NCI-H146 treated with DMSO at 0.1 percent for 48 hours (cell line): ENCODE measurements around the gene CALML6.

Source experiments
- DNase-seq: peaks from one replicate; lab custom pipeline; 2025; ENCODE audit not compliant: unreplicated experiment; lab: John Stamatoyannopoulos, UW

Gene CALML6

DNA sequence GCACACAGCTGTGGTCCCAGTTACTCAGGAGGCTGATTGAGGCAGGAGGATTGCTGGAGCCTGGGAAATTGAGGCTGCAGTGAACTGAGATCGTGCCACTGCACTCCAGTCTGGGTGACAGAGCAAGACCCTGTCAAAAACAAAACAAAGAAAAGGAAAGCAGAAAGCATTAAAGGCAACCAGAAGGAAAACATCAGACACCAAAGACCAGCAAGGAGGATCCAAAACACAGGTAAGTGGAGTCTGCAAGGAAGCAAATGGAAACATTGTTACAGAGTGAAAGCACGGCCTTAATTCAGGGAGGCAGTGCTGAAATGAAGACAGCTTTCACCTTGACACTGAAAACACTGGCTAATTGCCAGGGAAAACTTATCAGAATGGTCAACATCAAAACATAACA is 47.7 kb downstream of the CALML6 start:
- no peak for DNase-seq

DNA sequence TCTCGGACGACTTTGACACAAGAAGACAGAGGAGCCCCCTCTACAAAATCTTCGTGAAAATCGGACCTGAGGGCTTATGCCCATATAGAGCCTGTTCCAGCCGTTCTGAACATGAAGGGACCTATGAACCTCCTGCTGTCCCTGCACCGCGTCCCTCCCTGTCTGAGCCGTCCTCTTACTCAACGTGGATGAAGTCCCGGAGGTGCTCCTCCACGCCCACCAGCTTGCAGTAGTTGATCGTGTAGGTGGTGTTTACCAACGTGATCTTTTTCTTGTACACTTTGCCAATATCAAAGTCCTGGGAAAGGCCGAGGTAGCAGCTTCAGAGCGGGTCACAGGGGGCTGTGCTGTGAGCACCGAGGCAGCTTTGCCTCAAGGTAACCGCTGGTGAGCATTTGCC is 48.5 kb downstream of the CALML6 start:
- no peak for DNase-seq

DNA sequence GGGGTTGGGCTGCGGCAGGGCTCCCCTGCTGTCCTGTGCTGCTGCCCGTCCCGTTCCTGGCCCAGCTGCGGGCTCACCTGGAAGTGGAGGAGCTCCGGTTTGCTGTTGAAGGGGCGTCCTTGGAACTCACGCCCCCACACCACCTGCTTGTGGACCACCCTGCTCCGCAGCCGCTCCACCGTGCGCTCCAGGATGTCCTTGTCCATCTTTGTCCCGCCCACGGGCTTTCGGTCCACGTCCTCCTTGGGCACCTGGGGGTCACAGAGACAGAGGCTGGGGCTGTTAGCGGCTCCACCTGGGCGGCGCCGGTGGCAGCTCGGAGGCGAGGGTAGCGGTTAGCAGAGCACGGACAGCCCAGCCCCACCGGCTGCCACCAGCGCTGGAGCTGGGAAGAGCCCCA is 49.8 kb downstream of the CALML6 start:
- no peak for DNase-seq

DNA sequence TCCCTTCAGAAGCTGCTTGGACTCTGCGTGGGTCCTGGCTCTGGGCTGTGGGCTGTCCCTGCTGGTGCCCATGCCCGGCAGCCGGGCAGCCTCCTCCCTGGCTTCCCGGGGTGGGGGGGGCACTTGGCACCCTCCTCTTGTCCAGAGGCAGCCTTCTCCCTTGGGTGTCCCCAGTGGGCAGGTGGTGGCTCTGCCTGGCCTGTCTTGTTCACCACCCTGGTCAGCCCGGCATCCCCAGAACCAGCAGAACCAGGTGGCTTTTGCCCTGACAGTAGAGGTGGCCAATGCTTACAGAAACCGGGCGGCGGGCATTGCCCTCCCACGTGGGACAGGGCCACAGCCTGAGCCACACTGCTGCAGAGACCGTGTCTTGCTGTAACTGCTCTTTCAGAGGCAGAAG is 50.5 kb downstream of the CALML6 start:
- DNase-seq = no peak

DNA sequence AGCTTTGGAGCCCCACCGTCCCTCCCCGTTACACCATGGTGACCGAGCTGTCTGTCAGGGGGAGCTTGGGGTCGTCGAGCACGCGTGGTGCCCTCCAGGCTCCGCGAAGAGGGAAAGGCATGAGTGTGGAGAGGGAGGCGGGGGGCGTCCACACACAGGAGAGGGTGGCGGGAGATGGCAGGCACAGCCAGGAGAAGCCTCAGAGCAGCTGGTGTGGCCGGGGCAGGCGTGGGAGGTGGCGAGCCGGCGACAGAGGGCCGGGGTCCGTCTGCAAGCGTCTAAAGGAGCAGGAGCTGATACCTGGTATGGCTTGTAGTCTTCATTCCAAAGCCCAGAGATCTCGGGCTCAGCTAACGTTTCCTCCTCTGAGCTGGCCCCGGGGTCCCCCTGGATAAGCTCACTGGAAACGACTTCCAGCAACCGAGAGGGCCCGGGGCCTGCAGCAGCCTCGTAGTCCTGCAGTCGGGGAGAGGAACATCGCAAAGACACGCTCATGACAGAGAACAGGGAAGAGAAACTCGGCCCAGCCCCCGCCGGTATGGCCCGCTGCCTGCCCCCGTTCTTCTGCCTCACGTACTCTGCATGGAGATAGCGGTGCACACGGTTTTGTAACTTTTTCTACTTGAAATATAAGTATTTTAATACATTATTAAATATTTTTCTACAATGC is 51.1 kb downstream of the CALML6 start:
- DNase-seq = no peak
